GM21786 (cell line): ENCODE data around the gene TRDN.
A peak's percentile ranks its signal among the peaks of the same experiment; 100 is the strongest.

ENCODE experiments used
- ATAC-seq: cut with Tn5 transposase; IDR thresholded peaks from one replicate; pipeline ENCODE4 v1.9.1; 2021; ENCODE audit not compliant: unreplicated experiment

The TRDN gene

DNA sequence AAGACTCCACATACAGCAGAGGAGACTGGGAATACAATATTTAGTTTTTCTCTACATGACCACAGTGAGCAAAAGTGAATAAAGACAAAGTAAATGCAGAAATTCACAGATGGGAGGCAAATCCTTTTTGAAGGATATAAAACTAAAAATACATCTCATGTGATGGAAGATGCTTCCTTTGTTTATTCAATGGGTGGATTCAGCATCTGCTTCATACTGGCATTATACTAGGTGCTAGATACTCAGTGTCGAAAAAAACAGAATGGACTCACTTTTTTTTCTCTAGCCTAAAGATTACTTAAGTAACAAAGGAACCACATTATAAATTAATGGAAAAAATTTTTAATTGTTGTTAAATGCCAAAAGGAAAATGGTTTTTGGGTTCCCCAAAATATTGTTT lies 216.2 kb downstream of the TRDN start:
- ATAC-seq = no peak

DNA sequence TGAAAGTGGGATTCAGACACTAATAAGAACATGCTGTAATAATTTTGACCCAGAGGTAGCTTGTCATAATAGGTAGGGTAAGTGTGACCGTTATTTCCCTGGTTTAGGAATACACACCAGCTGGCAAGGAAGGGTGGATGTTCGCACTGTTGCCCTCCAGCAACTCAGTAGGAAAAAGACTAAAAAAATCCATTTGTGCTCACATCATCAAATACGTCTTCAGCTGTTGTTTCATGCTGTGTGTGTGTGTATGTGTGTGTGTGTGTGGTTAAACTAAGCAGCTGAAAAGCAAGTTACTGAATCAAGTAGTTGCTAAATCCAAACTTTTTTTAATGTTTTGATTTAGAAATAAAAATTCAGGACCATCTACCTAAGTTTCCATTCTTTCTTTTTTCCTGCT lies 218.7 kb downstream of the TRDN start:
- ATAC-seq = no peak

DNA sequence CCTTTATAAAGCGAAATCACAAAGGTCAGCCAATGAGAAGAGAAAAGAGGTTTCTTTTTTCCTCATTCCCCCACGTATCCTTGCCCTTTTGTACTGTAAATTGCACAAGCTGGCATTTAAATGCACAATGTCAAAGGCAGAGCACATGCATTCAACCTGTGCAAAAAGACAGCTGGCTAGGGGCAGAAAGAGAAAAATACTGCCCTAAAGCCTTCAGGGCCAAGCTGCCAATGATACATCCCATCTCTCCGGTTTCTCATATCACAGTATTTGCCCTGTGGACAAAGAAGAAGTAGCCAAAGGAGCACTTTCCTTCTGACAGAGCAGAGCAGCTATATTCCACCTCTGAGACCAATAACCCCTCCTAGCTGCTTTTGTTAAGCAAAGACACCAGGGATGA lies 219.2 kb downstream of the TRDN start:
- ATAC-seq = no peak

DNA sequence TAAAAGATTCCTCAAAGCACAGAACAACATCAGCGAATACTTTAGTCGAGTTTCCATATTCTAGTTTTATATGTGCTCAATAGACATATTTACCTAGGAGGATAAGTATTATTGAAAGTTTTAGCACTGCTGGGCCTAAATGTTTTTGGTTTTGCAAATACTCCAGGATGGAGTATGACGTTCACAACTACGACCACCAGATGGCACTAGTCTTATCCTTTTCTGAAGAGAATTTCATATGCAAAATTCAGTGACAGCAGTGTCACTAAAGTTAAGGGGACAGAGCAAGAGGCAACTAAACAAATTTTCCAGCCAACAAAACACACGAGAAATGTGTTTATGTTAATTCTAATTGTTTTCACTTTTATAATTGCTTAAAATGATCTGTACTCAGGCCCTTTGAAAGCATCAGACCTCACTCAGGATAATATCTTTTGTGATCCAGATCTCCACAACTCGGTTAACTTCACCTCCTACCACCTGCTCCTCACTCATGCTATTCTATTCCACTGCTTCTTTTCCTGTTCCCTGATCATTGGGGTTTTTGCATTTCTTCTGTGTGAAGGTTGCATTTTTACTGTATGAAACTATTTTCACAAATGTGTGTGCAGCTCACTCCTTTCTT lies 220.8 kb downstream of the TRDN start:
- ATAC-seq = peak; percentile 93

DNA sequence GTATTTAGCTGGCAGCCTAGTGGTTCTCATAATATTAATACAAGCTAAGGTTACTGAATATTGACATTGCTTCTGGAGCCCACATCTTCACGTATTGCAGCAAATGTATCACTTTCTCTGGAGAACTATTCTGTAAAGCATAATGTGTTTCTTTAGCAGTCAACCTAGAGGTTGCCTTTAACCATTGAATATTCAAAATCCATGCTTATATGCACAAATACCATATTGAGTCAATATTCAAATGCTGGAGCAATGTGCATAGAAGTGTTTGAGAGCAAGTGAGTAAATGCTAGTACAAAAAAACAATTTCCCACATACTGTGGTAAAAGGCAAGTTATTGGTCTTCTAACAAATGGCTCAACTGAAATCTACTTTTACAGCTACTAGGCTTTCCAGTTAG lies 231.8 kb downstream of the TRDN start:
- no peak for ATAC-seq

DNA sequence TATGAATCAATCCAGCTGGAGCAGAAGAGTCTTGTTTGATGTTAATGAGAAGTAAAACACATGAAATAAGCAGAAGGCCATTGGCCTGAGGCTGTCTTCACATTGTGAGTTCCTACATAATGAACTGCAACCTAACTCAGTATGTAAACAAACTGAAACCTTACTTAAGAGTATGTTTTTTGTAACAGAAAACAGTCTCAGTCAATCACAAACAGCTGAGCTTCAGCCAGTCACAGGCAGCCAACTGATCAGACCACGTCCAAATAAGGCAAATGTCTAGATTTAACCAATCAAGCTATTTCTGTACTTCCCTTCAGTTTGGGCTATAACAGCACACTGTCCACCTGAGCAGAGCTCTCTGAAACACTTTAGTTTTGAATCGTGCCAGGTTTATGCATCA lies 234.7 kb downstream of the TRDN start:
- peak; percentile 98 for ATAC-seq

DNA sequence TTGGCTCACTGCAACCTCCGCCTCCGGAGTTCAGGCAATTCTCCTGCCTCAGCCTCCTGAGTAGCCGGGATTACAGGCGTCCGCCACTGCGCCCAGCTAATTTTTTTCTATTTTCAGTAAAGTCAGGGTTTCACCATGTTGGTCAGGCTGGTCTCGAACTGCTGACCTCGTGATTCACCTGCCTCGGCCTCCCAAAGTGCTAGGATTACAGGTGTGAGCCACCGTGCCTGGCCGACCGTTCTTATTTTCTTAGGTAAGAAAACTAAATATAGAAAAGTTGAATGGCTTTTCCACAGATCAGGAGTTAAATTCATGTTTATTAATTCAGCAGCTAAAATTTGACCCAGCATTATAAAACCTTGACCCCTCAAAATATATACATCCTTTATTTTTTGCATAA lies 238.7 kb downstream of the TRDN start:
- no peak for ATAC-seq

DNA sequence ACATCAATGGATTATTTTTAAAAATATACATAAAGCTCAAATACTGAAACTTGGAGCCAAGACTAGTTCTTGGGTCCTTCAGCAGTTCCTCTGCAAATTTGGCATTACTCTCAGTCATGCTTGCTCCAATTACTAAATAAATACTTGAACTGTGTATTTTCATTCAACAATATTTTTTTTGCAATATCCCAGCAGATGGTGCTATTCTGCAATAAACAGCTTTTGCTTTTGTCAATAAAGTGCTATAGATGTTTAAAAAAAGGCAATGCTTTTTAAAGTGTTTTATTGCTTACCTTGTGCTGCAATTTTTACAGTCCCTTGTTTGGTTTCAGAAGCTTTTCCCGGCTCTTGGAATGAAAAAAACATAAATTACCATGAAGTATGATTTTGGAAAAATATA lies 243.4 kb downstream of the TRDN start:
- no peak for ATAC-seq

DNA sequence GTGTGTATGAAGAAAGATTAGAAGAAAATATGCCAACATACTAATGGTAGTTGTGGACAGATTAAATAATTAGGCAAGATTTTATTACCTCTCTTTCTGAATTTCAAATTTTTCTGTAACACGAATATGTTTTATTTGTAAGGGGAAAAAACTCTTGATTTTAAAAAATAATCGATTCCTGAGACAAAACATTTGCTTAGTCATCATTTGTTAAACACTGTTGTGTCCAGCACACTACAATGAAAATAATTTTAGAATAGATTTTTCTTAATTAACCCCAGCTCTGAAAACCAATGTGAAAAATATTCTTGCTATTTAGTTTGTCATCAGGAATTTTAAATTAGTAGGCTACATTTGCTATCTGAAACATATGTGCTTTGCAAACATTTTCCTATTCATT lies 253.0 kb downstream of the TRDN start:
- ATAC-seq = no peak

DNA sequence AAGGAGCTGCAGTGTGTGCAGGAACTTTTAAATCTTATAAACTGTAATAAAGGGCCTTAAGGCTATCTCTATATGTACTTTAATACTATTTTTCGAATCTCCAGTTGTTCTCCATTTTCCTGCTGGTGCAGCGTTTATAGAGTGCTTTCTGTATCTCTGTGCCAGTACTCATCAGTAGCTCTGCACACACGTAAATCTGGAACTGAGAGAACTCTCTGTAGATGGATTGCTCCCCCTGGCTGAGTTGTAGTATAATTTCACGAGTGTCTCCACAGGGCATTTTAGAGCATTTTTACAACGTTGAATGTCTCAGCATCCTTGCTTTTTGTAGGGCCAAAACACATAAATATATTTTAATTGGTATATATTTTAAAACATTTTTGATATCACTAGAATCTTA lies 256.5 kb downstream of the TRDN start:
- ATAC-seq = peak; percentile 70

DNA sequence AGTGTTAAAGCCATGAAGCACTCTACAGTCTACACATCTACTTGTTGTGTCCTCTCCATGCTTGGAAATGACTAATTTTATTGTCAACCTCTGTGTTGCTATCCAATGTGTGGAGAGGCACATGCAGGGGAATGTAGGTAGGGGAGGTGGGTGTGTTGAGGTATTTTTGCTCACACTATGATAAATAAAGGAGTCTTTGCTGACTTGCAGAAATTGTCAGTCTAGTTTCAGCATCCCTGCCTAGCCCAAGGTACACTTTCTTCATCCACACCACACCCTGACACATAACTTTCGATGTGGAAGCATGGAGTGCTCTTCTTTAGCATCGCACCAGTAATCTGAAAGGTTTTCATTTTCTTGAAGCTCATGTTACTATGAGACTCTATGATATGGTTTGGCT lies 264.0 kb downstream of the TRDN start:
- ATAC-seq = no peak

DNA sequence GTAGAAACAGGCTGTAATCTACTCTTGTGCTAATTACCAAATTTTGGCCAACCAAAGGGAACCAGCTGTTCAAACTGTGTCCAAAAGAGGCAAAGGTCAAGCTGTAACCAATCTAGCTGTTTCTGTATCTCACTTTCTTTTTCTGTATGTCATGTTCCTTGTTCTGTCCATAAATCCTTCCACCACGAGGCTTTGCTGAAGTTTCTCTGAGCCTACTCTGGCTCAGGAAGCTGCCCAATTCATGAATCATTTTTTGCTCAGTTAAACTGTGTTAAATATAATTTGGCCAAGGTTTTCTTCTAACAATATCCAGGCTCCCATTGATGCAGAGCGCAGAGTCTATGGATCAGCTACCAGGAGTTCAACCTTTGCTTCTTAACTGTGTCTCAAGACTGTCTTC lies 272.8 kb downstream of the TRDN start:
- no peak for ATAC-seq

DNA sequence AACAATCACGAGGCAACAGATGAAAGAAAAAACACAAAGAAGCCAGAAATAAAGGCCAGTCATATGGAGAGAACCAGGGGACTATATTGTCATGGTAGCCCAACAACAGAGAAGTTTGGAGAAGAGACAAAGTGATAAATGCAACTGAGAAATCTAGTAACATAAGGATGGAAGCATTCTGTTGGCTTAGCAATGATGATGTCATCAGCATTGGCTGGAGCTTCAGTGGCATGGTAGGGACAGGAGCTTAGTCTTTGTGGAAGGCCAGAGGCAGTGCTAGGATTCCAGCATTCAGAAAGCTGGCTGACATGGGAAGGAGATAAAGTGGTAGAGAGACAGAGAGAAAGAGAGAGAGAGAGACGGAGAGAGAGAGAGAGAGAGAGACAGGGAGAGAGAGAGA lies 276.4 kb downstream of the TRDN start:
- ATAC-seq = no peak

DNA sequence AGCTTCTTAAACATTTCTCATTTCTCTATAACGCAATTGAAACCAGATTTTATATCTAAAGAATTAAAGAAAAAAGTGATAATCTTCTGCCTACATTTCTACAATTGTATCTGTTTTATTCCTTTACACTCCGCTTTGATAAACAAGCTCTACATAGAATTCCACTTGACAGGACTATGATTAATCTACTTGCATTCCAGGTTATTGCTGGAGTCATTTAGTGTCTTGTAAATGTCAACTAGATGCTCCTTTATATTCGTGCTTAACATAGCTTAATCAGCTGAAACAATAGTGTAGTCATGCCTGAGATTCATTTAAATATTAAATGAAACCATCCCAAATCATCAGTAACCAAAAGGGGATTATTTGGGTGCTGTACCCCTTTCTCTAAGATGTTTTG lies 284.0 kb downstream of the TRDN start:
- ATAC-seq = no peak

DNA sequence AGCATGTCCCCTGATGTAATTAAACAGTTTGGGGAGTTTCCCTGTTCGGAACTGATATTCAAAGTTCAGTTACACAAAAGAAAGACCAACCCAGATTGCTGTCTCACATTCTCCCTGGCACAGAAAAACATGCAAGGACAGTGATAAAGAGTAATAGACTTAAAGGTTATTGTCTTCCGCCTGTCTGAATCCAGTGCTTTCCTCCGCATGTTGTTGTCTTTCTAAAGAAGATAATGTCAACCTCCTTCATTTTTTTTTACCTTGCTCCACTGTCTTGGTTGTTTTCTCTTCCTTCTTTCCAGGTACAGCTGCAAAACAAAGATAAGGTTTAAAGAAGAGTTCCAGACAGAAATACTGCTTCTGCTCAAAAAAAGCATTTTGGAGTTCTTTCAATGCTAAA lies 284.5 kb downstream of the TRDN start:
- ATAC-seq = no peak

DNA sequence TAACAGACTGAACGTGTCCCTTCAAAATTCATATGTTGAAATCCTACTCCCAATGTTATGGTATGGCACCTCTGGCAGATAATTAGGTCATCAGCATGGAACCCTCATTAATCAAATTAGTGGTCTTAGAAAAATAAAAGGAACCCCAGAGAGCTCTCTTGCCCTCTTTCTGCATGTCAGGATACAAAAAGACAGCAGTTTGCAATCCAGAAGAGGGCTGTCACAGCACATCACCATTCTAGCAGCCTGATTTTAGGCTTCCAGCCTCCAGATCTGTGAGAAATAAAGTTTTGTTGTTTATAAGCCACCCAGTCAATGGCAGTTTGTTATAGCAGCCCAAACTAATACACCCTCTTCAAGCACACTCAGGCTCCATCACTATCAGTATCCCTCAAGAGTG lies 292.9 kb downstream of the TRDN start:
- no peak for ATAC-seq

DNA sequence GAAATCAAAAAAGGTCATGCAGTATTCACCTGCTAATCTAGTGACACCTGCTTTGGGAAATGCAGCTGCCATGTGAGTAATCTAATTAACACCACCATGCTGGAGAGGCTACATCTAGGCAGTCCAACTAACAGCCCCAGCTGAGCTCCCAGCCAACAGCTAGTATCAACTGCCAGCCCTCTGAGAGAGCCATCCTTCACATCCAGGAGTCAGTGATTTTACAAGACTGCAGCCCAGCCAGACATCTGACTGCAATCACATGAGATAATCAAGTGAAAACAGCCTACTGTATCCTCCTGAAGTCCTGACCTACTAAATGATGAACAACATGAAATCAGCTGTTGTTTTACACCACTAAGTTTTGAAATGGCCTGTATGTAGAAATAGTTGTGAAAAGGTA lies 298.4 kb downstream of the TRDN start:
- ATAC-seq = no peak

DNA sequence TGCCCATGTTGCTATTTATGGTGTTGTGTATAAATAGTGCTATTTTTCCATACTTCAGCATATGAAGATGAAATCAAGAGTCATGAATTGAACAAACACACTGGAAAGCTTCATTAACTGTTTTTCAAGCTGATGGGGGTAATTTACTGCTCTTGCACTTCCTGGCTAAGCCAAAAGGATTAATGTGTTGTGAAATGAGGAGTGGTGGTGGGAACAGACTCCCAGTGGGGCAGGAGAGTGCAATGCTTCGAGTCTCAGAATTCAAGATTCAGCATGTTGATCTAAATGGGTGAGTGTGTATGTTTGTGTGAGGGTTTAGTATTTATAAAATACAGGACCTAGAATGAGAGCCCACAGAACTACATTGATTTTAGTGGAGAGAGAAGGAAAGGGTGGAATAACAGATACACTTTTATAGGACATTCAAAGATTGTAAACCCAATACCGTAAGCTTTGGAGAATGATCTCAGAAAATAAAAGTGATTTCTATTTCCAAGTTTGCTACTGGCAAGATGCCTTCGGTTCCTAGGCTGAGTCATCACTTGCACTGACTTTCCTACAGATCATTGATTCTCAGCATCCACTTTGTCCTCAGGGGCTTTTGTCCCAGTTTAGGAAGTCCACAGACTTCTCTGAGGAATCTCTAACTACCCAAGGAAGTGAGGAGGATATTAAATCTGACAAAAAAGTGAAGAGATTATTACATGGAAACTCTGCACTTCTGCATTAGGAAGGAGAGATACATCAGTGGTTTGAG lies 303.6 kb downstream of the TRDN start:
- ATAC-seq = no peak

DNA sequence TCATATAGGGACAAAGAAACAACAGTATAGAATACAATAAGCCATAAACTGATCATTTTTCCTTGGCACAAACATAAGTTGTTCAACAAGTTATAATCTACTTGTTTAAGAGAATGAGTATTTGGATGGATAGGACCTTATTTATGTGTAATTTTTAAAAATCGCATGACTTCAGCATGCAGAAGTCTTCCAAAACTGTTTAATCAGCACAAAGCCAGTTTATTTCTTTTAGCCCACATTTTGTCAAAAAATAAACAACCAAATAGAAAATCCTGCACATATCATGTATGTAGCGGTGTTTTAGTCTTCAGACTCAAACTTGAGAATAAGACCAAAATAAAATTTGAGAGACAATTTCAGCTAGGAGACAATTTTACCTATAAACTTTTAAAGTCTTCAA lies 304.7 kb downstream of the TRDN start:
- ATAC-seq = no peak

DNA sequence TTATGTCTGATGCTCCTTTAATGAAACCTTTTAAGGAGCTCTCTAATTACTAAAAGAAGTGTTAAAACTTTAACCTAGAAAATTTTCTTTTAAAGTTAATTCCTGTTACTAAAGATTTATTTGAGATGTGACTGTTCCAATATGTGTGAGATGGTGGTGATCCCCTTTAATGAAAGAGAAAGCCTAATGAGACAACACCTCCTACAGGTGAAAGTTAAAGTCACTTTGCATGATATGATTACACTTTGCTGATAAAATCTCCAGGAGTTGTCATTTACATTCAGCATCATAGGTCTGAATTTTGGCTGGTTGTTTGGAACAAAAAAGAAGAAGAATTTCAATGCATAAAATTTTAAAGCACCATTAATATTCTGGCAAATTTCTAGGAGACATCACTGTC lies 307.4 kb downstream of the TRDN start:
- ATAC-seq = no peak

DNA sequence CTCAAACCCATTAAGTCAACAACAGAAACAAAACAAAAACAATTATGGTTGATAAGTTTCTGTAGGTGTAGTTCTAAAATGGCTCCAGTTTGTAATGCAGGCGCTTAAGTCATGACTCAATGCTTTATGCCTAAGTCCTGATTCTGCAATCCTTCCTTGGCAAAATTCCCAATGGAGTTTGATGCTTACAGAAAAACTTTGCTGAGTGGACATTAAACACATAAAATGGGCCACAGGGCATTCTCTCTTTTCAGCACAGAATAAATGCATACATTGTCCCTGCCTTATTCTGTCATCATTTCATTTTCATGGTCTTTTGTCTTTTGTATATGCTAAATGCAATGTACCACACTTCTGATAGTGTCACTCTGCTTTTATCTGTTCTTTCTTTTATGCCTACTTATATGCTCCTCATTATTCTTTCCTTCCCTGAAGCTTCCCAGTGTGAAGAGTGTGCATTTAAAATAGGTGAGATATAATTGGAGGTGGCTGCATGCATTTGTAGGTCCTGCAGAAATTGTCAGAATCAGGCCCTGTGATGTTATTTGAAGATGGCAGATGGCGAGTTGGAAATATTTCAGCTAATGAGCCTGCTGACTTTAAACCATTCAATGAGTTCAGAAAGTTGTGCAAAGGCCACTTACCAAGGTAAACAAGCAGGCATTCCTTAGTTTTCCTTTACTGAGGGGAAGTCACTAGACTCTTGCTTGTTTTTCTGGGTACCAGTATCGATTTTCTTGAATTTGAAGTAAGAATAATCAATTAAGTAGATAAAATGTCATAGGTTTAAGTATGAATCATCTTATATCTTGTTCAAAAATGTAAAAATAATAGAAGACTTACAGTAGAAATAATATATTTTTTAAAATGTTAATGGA lies 313.1 kb downstream of the TRDN start:
- ATAC-seq = no peak

DNA sequence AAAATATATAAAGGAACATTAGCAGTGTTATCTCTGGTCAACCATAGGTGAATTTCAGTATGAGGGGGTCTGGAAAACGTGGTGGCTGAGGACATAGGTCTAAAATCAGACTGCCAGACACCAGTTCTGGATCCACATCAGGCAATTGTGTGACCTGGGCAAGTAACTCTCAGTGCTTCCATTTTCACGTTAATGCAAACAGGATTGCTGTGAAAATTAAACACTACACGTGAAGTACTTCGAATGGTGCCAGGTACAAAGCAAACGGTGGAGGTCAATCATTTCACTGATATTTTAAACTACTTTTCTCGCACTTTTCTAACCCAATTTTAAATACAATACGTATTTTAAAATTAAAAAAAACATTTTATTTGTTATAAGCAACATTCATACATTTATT lies 315.7 kb downstream of the TRDN start:
- ATAC-seq = no peak
